A549 treated with AZD2906 at 1 μM for 4 hours (cell line): ENCODE results near the gene FAM216B. TPM values are rescaled to one million over a fixed set of nuclear protein-coding genes. Genes with fewer than 3 reads are reported as not detected.

Source experiments
- total RNA-seq: library from RNA; stranded (reverse); fragments of 200-300 nt; extraction: Qiagen RNA extraction; gene quantifications from 5 replicates; pipeline ENCODE4 v1.2.3, GENCODE V29; 2022

FAM216B gene
- total RNA-seq: not detected in 5 replicates

DNA sequence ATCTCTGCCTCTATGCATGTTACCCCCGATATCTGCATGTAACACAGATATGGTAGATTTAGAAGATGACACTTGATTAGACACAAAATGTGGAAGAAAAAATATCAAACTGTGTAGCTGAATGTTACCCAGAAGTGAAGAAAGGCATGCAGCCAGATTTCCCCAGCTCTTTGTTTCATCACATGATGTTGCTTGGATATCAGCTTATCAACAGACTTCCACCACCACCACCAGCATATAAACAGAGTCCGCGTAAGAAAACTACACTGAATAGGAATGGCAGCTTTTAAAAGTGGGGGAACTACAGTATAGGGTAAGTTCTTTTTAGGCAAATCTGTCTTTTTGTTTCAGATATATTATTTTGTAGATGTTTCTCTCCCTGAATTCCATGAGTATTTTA lies at the start of gene FAM216B:
Gene FAM216B (plus strand): TSS at position 233 of the 400 bp plus-strand sequence. CDS start 2,484 bp downstream, outside the sequence.

Other genes with a start within 250 kb of the FAM216B start
- not detected in 5 replicates for gene TNFSF11, start 207.4 kb upstream of the FAM216B start, total RNA-seq
- 0.28 to 0.57 TPM (median 0.41 TPM) in 5 replicates for gene EPSTI1, start 210.7 kb downstream of the FAM216B start, total RNA-seq
- gene DNAJC15, start 242.0 kb downstream of the FAM216B start, total RNA-seq: 0.14 to 0.32 TPM (median 0.26 TPM) in 5 replicates